Calu3 (cell line): ENCODE data around the gene ISG20L2. TPM values are rescaled to one million over a fixed set of nuclear protein-coding genes. Genes with fewer than 3 reads are reported as not detected.
"Not testable (repeated sequence)": the region's sequence is repeated elsewhere in the genome, so short reads cannot be mapped to it uniquely, and the experiment has no call there.

Source experiments
- BruUV-seq: library from RNA; stranded (reverse); fragments of 400-500 nt; replicated peaks from 2 replicates; lab custom pipeline; 2021; lab: Mats Ljungman, UMichigan
- CTCF ChIA-PET: fragments of 300-600 bp; sonication (Branson Sonifier 250); formaldehyde crosslinking; loops from one replicate; lab custom pipeline; 2022; ENCODE audit warnings: antibody characterized with exemption; lab: Charles Lee
- DNase-seq: peaks from one replicate; pipeline ENCODE4 v3.0.0; 2022
- H3K27ac Mint-ChIP-seq: one replicate; pipeline ENCODE4 v1.8.0; 2022; ENCODE audit warnings: mixed read lengths; ENCODE audit not compliant: unreplicated experiment
- H3K27me3 Mint-ChIP-seq: one replicate; pipeline ENCODE4 v1.8.0; 2022; ENCODE audit warnings: mixed read lengths; ENCODE audit not compliant: unreplicated experiment
- H3K36me3 Mint-ChIP-seq: one replicate; pipeline ENCODE4 v1.8.0; 2022; ENCODE audit warnings: mild to moderate bottlenecking, moderate library complexity, mixed read lengths; ENCODE audit not compliant: insufficient read depth, unreplicated experiment
- H3K4me1 Mint-ChIP-seq: one replicate; pipeline ENCODE4 v1.8.0; 2022; ENCODE audit warnings: mild to moderate bottlenecking, low read depth, mixed read lengths; ENCODE audit not compliant: unreplicated experiment
- H3K4me3 Mint-ChIP-seq: one replicate; pipeline ENCODE4 v1.8.0; 2022; ENCODE audit warnings: mild to moderate bottlenecking, low read depth, moderate library complexity, mixed read lengths; ENCODE audit not compliant: unreplicated experiment
- H3K9me3 Mint-ChIP-seq: one replicate; pipeline ENCODE4 v1.8.0; 2022; ENCODE audit warnings: low read depth, mixed read lengths; ENCODE audit not compliant: unreplicated experiment
- CTCF ChIP-seq: fragments of 200-600 bp; IDR thresholded peaks from one replicate; pipeline ENCODE4 v1.8.0; 2022; ENCODE audit warnings: antibody characterized with exemption; ENCODE audit not compliant: unreplicated experiment
- intact Hi-C: fragments of 100-400 bp; cut with micrococcal nuclease; formaldehyde crosslinking; loops from one replicate; pipeline ENCODE4 v1.10.0; 2022; ENCODE audit not compliant: unreplicated experiment
- total RNA-seq: library from RNA; stranded (reverse); gene quantifications from 2 replicates; pipeline ENCODE4 v1.2.3, GENCODE V29; 2022

The ISG20L2 gene
- total RNA-seq, 1 experiment from 2014 or later: 61.6 TPM

GRCh38 chr1:156760092-156760795, 31.7 kb upstream of the ISG20L2 start:
- H3K4me3 Mint-ChIP-seq: no peak overlapping the region
- H3K4me1 Mint-ChIP-seq: no peaks in the 10 kb centered on the region
- H3K36me3 Mint-ChIP-seq: peaks cover 7% of the 10 kb centered on the region
- no peak for TF ChIP-seq CTCF
- intact Hi-C loops: no loop called here
- BruUV-seq: no TSS peak
- CTCF ChIA-PET: no interaction called here
- no peak overlapping the region for H3K27ac Mint-ChIP-seq
- no peaks in the 10 kb centered on the region for H3K9me3 Mint-ChIP-seq
- DNase-seq: no peak
- no peaks in the 10 kb centered on the region for H3K27me3 Mint-ChIP-seq

- CTCF ChIA-PET: interaction anchor here (0.6 kb wide), 1 partner anchor 579 kb away, joined by 5 read pairs; no protein-coding TSS in a partner anchor
- H3K36me3 Mint-ChIP-seq: peaks cover 12% of the 10 kb centered on the region
- H3K9me3 Mint-ChIP-seq, H3K27ac Mint-ChIP-seq, DNase-seq, H3K4me1 Mint-ChIP-seq, intact Hi-C loops, BruUV-seq, H3K4me3 Mint-ChIP-seq, H3K27me3 Mint-ChIP-seq: not testable (repeated sequence)
Observed at GRCh38 chr1:156757572-156758253, 29.1 kb upstream of the ISG20L2 start.

GRCh38 chr1:156756355-156756754, 27.8 kb upstream of the ISG20L2 start:
- BruUV-seq: no TSS peak
- H3K9me3 Mint-ChIP-seq: no peaks in the 10 kb centered on the region
- TF ChIP-seq CTCF: no peak
- peaks cover 7% of the 10 kb centered on the region for H3K4me1 Mint-ChIP-seq
- H3K36me3 Mint-ChIP-seq: peaks cover 25% of the 10 kb centered on the region
- H3K27me3 Mint-ChIP-seq: no peaks in the 10 kb centered on the region
- DNase-seq: no peak
- CTCF ChIA-PET: interaction anchor here (1.2 kb wide), 1 partner anchor 11 kb away, joined by 3 read pairs; the partner anchor contains the start of gene PRCC
- H3K4me3 Mint-ChIP-seq: no peak overlapping the region
- intact Hi-C loops: no loop called here
- no peak overlapping the region for H3K27ac Mint-ChIP-seq

- Mint-ChIP-seq H3K9me3 (no peaks in the 10 kb centered on the region), H3K36me3 (peaks cover 29% of the 10 kb centered on the region), H3K27me3 (no peaks in the 10 kb centered on the region), H3K4me3 (no peak overlapping the region), H3K4me1 (peaks cover 7% of the 10 kb centered on the region), H3K27ac (no peak overlapping the region)
- no TSS peak for BruUV-seq
- CTCF ChIA-PET: interaction anchor here (1.2 kb wide), 1 partner anchor 12 kb away, joined by 3 read pairs; the partner anchor contains the start of gene PRCC
- intact Hi-C loops: no loop called here
- DNase-seq: no peak
- no peak for TF ChIP-seq CTCF
Observed at GRCh38 chr1:156755527-156755950, 27.0 kb upstream of the ISG20L2 start.
